Subcutaneous adipose tissue (tissue), 4 donors: ENCODE measurements around the gene SPATA16. TPM values are rescaled to one million over a fixed set of nuclear protein-coding genes. Genes with fewer than 3 reads are reported as not detected.

ENCODE experiments used
- total RNA-seq, 4 donors: library from RNA; depleted of rRNA; stranded (reverse); fragments of >200 nt; gene quantifications; one replicate each; pipeline ENCODE4 v1.1.0, GENCODE V29; 2016
- TF ChIP-seq, protein P1 (sequence below): fragments of 450-650 bp; IDR thresholded peaks from one replicate; pipeline ENCODE4 v1.5.1; 2016; ENCODE audit warnings: low read depth, mild to moderate bottlenecking, control low read depth, antibody characterized with exemption, moderate library complexity

The SPATA16 gene
- total RNA-seq, 4 donors from 2014 or later: not detected

DNA sequence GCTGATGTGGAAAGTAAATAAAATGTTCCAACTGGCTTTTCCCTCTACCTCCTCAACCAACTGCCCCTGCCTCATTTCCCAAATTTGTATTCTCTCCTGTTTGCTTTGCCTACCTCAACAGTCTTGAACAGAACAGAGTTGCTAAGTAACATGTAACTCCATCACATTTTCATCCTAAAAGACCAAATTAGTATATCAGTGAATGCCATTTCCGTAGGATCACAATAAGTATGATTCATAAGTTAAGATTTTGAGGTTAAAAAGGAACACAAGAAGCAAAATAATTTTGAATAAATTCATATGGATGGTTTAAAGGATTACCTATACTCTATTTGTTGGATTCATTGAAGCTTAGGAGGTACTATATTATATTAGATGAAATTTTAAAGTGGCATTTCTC, 235.6 kb downstream of the SPATA16 start:
- TF ChIP-seq, protein P1, sequence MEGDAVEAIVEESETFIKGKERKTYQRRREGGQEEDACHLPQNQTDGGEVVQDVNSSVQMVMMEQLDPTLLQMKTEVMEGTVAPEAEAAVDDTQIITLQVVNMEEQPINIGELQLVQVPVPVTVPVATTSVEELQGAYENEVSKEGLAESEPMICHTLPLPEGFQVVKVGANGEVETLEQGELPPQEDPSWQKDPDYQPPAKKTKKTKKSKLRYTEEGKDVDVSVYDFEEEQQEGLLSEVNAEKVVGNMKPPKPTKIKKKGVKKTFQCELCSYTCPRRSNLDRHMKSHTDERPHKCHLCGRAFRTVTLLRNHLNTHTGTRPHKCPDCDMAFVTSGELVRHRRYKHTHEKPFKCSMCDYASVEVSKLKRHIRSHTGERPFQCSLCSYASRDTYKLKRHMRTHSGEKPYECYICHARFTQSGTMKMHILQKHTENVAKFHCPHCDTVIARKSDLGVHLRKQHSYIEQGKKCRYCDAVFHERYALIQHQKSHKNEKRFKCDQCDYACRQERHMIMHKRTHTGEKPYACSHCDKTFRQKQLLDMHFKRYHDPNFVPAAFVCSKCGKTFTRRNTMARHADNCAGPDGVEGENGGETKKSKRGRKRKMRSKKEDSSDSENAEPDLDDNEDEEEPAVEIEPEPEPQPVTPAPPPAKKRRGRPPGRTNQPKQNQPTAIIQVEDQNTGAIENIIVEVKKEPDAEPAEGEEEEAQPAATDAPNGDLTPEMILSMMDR: no peak

DNA sequence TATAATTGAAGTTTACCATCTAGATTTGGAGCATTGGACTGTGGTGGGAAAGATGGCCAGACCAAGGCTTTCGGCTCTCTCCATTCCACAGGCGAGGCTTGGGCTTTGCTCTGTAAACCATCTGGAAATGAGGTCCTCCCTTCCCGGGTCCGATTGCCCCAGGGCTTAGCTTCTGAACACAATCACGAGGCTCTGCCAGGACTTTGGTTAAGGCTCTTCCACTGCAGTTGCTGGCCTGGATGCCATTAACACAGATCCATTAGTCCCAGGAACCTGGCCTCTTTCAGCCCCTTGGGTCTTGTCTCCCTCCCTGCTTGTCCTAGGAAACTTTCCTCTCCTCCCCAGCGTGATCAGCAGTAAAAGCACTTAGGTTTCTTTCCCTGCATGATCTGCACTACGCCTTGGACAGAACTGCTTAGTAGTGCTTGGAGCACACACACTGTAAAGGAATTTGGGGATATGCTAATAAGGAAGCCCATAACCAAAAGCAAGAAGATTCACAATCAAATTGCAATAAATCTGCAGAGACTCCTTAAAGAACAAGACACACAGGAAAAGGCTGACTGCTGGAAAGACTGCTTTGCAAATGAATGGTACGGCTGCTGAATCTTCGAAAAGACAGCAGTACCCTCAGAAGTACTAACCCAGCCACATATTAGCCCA, 236.2 kb downstream of the SPATA16 start:
- TF ChIP-seq, protein P1: no peak

DNA sequence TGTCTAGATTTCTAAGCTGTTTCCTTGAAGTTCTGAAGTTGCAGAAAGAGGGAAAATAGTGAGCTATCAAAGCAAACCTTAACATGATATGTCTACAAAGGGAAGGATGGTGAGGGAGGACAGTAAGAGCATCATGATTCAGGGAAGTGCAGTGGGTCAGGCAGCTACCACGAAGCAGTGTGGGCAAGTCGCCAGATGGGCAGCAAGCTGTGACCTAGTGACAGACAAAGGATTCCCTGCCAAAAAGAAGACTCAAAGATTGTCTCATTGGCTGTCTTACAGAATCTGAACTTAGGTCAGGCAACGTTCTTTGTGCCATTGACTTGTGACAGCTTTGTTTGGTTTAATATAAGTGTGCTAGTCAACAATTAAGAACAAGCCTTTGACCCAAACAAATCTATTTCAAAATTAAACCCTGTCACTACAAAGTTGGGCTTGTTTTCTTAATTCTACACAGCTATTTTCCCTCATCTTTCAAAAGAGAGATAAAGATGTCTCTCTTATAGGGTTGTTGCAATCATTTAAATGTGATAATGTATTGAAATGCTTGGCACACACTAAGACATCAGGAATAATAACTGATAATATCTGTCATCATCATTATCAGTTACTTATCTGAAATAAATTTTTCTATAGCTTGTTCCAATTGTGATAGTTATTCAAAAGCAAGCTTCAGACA, 237.3 kb downstream of the SPATA16 start:
- TF ChIP-seq, protein P1: no peak

DNA sequence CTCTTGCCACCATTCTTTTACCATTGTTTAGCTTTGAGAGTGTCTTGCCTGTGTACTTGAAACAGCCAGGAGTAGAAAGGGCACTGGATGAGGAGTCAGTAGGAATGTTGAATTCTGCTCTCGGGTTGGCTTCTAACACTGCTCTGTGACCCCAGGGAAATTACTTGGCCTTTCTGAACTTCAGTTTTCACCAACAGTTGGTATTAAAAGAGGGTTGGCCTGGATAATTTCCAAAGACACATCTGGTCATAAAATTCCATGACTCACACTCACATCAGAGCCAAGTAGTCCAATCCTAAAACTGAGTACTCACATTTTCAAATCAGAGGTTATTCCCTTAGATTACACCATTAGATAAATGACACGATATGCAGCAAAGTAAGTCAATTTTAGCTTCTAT, 248.9 kb downstream of the SPATA16 start:
- TF ChIP-seq, protein P1: no peak

DNA sequence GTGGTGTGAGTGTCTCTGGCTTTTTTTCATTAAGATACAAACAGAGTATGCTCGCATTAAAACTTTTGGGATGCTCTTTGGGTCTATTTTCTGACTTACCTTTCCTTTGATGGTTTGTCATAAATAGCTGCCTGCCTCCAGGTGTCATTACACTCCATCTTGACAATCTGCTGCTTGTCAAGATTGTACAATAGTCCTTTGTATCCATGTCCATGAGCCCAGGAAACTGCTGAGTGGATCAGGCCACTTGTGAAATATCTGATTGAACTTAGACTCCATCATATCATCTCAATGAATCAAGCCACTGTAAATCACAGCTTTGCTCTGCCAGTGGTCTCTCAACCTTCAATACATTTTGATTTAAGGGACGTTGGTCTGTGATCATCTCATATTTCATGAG, 255.3 kb downstream of the SPATA16 start:
- TF ChIP-seq, protein P1: no peak

DNA sequence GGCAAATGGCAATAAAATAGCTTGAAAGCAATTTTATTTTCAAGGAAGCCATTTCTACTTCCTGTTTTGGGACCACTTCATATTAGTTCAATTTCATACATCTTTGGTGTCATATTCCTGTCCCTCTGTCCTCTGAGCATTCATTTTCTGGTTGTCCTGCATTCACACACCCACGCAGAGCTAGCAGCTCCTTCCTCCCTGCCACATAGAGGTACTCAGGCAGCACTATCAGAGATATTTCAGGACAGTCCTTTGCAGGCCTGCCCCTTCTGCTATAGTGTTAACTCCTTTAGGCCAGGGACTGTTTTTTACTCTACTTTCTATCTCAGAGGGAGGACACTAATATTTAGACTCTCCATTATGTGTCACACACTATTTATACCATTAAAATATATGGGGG, 258.5 kb downstream of the SPATA16 start:
- TF ChIP-seq, protein P1: no peak

DNA sequence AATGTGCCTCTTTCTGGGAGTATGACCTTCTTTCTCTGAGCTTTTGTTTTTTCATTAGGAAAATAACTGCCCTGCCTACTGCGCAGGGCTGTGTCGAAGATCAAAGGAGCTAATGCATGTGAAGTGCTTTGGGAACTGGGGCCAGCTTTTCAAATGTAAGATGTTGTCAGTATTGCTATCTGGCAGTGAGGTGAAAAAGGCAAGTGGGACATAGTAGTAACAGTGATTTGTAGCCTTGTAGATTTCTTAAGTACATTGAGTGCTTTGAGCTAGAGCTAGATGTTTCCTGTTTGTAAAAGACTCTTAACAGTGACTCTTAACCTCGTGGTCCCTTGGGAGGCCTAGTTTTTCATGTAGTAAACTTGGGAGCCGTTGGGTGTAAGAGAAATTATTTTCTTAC, 264.0 kb downstream of the SPATA16 start:
- TF ChIP-seq, protein P1: no peak
